ENCODE data around the gene ZCCHC18. TPM values are rescaled to one million over a fixed set of nuclear protein-coding genes. Genes with fewer than 3 reads are reported as not detected.

ZCCHC18 gene
- total and polyA plus RNA-seq, 9 of the 15 experiments (the other 6 are each of a cell fraction or from before 2014, with no cell fraction given): not detected

GRCh38 chrX:104135677-104136076 lies 23.4 kb downstream of the ZCCHC18 start:
- CTCF ChIA-PET (ENCODE audit: low intra/inter-chr PET ratio): interaction anchor here (0.9 to 1.8 kb wide), 3 partner anchors 290 to 447 kb away, joined by 3 to 5 read pairs (median 3); no protein-coding TSS in a partner anchor
- DNase-seq (ENCODE audit: extremely low read depth in 1 of 4, low spot score in 3 of 4) (no peak), ATAC-seq (no peak), FAIRE-seq (no peak)
- no peaks in the 10 kb centered on the region for H3K4me1 ChIP-seq (replicated peaks in 1 of 2; ENCODE audit: control insufficient read depth in 2 of 2, insufficient read depth in 2 of 2, low read length in 2 of 2)
- WGBS (ENCODE audit: insufficient coverage, low coverage, missing lambda C conversion rate): 50% methylated on average over 1 of the region's 1 CpG
- H3K4me3 ChIP-seq: no peak overlapping the region
- in situ Hi-C loops (cut with MboI) (no loop called here), intact Hi-C loops (cut with micrococcal nuclease) (loop anchor here (2.0 kb wide), 2 partner anchors 37 to 291 kb away; no protein-coding TSS in a partner anchor)
- peaks cover 6% of the 10 kb centered on the region; the same call in 1 of the 2 replicates for H4K20me1 ChIP-seq (replicated peaks; ENCODE audit: control insufficient read depth, insufficient read depth, low read length)
- BruUV-seq (replicated peaks): no TSS peak
- POLR2A ChIA-PET: no interaction called here
- no peak overlapping the region for H2AFZ ChIP-seq (ENCODE audit: low read depth, low read length)
- no peaks in the 10 kb centered on the region for H3K36me3 ChIP-seq (ENCODE audit: control insufficient read depth, insufficient read depth, low read length)
- H3K9me3 ChIP-seq (replicated peaks; ENCODE audit: control insufficient read depth, insufficient read depth, low read depth, low read length): no peaks in the 10 kb centered on the region
- H3K9me1 ChIP-seq (ENCODE audit: control insufficient read depth, insufficient read depth, low read length): no peaks in the 10 kb centered on the region
- TF ChIP-seq ATF3 (IDR thresholded peaks at IDR 0.05) (0 out of 2 replicates have a peak, but pooled peaks have one; percentile 12), ATF3 (CRISPR knock-in tag; conservative IDR thresholded peaks at IDR 0.05) (no peak), BRF1 (IDR thresholded peaks at IDR 0.05; ENCODE audit: borderline replicate concordance, extremely low read depth, insufficient read length) (no peak), CEBPG (CRISPR knock-in tag; IDR thresholded peaks at IDR 0.05) (no peak), CEBPG (tag; conservative IDR thresholded peaks at IDR 0.05 in 1 of 2, IDR thresholded peaks at IDR 0.05 in 1 of 2) (0 out of 4 replicates have a peak, but pooled peaks of 1 of the 2 experiments have one; percentile 15), E2F3 (CRISPR knock-in tag; IDR thresholded peaks at IDR 0.05) (no peak)
- no peak overlapping the region for H3K9ac ChIP-seq (ENCODE audit: insufficient read depth in 1 of 2, low read depth in 2 of 2, low read length in 2 of 2)
- no peaks in the 10 kb centered on the region for H3K27me3 ChIP-seq (ENCODE audit: control insufficient read depth in 2 of 2, insufficient read depth in 2 of 2, low read length in 2 of 2)
- H3K4me2 ChIP-seq (ENCODE audit: insufficient read depth, low read length): no peak overlapping the region
- H3K79me2 ChIP-seq (ENCODE audit: control insufficient read depth, insufficient read depth, low read length): no peaks in the 10 kb centered on the region
- H3K27ac ChIP-seq (ENCODE audit: extremely low read depth, low read depth, low read length): no peak overlapping the region
